Aorta (tissue), 5 donors: ENCODE results near the gene GRB7. TPM values are rescaled to one million over a fixed set of nuclear protein-coding genes. Genes with fewer than 3 reads are reported as not detected.

Experiments
- ATAC-seq: fragments of 200-7000 bp; cut with Tn5 transposase; one replicate; pipeline ENCODE4 v1.9.1; 2022; ENCODE audit warnings: moderate library complexity; ENCODE audit not compliant: low FRiP score
- DNase-seq, 2 donors: peaks; one replicate each; pipeline ENCODE4 v3.0.0-alpha.2; 2020
- H3K27ac ChIP-seq, 2 donors: one replicate each; pipeline ENCODE4 v1.5.1; 2013; ENCODE audit warnings: low read length in 2 of 2, mild to moderate bottlenecking in 2 of 2, moderate library complexity in 2 of 2, control low read depth in 1 of 2, inconsistent platforms in 1 of 2, low read depth in 1 of 2
- H3K27me3 ChIP-seq, 2 donors: one replicate each; pipeline ENCODE4 v1.6.1; 2013; ENCODE audit warnings: control low read depth in 1 of 2, low read length in 1 of 2, mild to moderate bottlenecking in 1 of 2, moderate library complexity in 1 of 2; ENCODE audit not compliant: insufficient read depth in 2 of 2, control insufficient read depth in 1 of 2
- H3K36me3 ChIP-seq, 2 donors: one replicate each; pipeline ENCODE4 v1.6.1; 2013; ENCODE audit warnings: control low read depth in 1 of 2, low read length in 1 of 2, mild to moderate bottlenecking in 1 of 2; ENCODE audit not compliant: insufficient read depth in 2 of 2, control insufficient read depth in 1 of 2
- H3K4me1 ChIP-seq, 2 donors: one replicate each; pipeline ENCODE4 v1.6.1; 2013; ENCODE audit warnings: low read length in 2 of 2, control low read depth in 1 of 2, mild to moderate bottlenecking in 1 of 2, moderate library complexity in 1 of 2; ENCODE audit not compliant: insufficient read depth in 2 of 2, control insufficient read depth in 1 of 2
- H3K4me3 ChIP-seq, 2 donors: one replicate each; pipeline ENCODE4 v1.5.1; 2013; ENCODE audit warnings: low read length in 2 of 2, control low read depth in 1 of 2, mild to moderate bottlenecking in 1 of 2
- H3K9me3 ChIP-seq: one replicate; pipeline ENCODE4 v1.6.1; 2013; ENCODE audit warnings: mild to moderate bottlenecking, low read length; ENCODE audit not compliant: control insufficient read depth
- WGBS, 2 donors: extraction: QIAGEN DNeasy Blood & Tissue Kit; methylation state at CpG; one replicate each; pipeline ENCODE4 v1.1.7; 2013; 5-methylcytosine and 5-hydroxymethylcytosine counted together
- intact Hi-C, 2 donors: fragments of 100-400 bp; cut with DNase I; formaldehyde crosslinking; loops; one replicate each; pipeline versions ENCODE4 v1.14.2 to v1.15.0; 2022
- polyA plus RNA-seq, 2 donors: library from polyadenylated mRNA; stranded (reverse); fragments of 200-250 nt; gene quantifications; one replicate each; pipeline ENCODE4 v1.2.3, GENCODE V29; 2013
- total RNA-seq, 2 donors: library from RNA; stranded (reverse); fragmentation: NEBNext Ultra II Directional; extraction: Animal tissue kit (Norgen Biotek cat#: 25700); gene quantifications; one replicate each; pipeline ENCODE4 v1.2.1, GENCODE V29; 2021
- donor health status: healthy with polysubstance abuse.
- donor health status: Bipolar disorder and iron deficiency.
- donor health status: DM: no; HTN: no; CAD: no.
- donor health status: DM: no; HTN: no; CAD: no.
- donor health status: DM: yes; HTN: yes; CAD: no.

The GRB7 gene
- total and polyA plus RNA-seq, 4 donors: 0.23 to 1.6 (median 0.59) TPM

- H3K4me1 ChIP-seq: no peaks in the 10 kb centered on the region
- DNase-seq: no peak
- H3K27ac ChIP-seq: no peak overlapping the region
- H3K36me3 ChIP-seq: no peaks in the 10 kb centered on the region
- H3K9me3 ChIP-seq: no peaks in the 10 kb centered on the region
- no peaks in the 10 kb centered on the region for H3K27me3 ChIP-seq
- no peak for ATAC-seq
- intact Hi-C loops: no loop called here
- WGBS, 2 donors: 85 to 89% methylated on average over 10 of the region's 10 CpGs
- H3K4me3 ChIP-seq: no peak overlapping the region
These were observed 1.2 kb upstream of the GRB7 start for GRCh38 chr17:39736319-39737165.

GRCh38 chr17:39737206-39737759, 455 bp upstream of the GRB7 start:
- intact Hi-C loops: no loop called here
- H3K27me3 ChIP-seq: no peaks in the 10 kb centered on the region

GRCh38 chr17:39738568-39738901, 797 bp downstream of the GRB7 start:
- Histone ChIP-seq H3K9me3 (no peaks in the 10 kb centered on the region), H3K27me3 (no peaks in the 10 kb centered on the region), H3K4me1 (no peaks in the 10 kb centered on the region), H3K36me3 (no peaks in the 10 kb centered on the region), H3K27ac (no peak overlapping the region), H3K4me3 (no peak overlapping the region)
- intact Hi-C loops: no loop called here
- 1 to 2% methylated on average over 12 to 13 of the region's 13 CpGs for WGBS, 2 donors
- DNase-seq (no peak), ATAC-seq (no peak)

More at GRCh38 chr17:39737206-39737759, 455 bp upstream of the GRB7 start:
- ATAC-seq (no peak), DNase-seq (no peak)
- H3K9me3 ChIP-seq: no peaks in the 10 kb centered on the region
- no peak overlapping the region for H3K4me3 ChIP-seq
- no peaks in the 10 kb centered on the region for H3K4me1 ChIP-seq
- H3K27ac ChIP-seq: no peak overlapping the region
- 63 to 65% methylated on average over 13 of the region's 13 CpGs for WGBS, 2 donors
- no peaks in the 10 kb centered on the region for H3K36me3 ChIP-seq

DNA sequence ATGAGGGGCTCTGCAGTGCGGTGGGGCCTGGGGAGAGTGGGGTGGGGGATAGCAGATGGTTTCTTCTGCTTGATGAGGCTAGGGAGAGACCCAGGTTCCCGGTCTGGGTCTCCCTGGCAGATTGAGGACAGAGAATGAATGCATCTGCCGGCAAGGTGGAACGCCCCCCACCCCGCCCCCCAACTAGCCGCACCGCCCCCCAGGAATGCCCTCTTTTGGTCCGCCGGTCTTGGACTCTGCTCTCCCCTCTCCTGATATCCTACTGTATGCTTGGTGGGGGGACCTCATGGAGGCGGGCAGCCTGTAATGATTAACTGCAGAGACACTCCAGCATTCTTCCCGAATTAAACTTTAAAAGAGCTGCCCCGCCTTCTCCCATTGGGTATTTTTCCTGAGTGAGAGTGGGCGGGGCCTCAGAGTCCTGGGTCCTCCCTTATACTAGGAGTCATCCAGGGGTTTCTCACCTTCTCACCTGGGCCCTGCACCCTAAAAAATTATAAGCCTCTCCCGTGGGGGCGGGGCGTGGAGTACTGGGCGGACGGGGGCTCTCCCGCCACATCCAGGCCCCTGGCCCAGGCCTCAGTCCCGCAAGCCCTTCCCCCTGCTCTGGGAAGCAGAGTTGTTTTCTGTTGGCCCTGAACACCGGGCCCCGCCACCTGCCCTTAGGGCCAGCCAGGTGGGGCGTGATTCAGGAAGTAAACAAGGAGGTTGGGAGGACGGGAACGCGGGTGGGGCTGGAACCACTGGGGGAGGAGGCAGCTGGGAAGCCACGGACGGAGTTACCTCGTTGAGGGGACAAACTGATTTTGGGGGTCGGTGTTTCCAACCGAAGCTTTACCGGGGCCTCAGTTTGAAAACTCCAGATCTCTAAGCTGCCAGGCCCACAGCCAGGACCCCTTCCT, 1.5 kb downstream of the GRB7 start:
- Histone ChIP-seq H3K4me1 (no peaks in the 10 kb centered on the region), H3K36me3 (no peaks in the 10 kb centered on the region), H3K4me3 (no peak overlapping the region), H3K27me3 (no peaks in the 10 kb centered on the region), H3K27ac (no peak overlapping the region), H3K9me3 (no peaks in the 10 kb centered on the region)
- peak; percentile 23 for ATAC-seq
- DNase-seq: peak in 1 of 2 donors; percentile 53
- intact Hi-C loops: no loop called here
- WGBS, 2 donors: 8 to 10% methylated on average over 32 of the region's 32 CpGs

DNA sequence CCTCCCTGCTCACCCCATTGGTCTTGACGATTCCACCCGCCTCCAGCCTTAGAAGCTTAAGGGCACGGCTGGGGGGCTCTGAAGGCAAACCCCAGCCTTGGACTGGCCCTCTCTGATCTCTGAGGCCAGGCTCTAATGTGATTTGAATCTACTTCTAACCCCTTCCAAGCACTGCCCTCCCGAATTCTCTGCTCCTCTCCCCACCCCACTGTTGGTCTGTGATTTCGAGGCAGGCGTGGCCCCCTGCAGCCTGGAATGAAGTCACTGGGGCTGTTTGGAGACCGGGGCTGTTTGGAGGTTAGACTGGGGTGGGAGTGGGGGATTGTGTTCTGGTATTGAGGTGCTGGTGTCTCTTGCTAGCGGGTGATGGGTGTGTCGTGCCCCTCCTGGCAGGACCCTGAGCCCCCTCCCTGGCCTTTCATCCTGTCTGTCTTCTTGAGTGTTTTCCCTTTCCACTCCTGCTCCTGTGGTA, 2.2 kb downstream of the GRB7 start:
- intact Hi-C loops: no loop called here
- no peak for ATAC-seq

GRCh38 chr17:39740357-39741111, 2.8 kb downstream of the GRB7 start:
- Histone ChIP-seq H3K4me1 (no peaks in the 10 kb centered on the region), H3K36me3 (no peaks in the 10 kb centered on the region), H3K9me3 (no peaks in the 10 kb centered on the region), H3K27me3 (no peaks in the 10 kb centered on the region), H3K4me3 (no peak overlapping the region), H3K27ac (no peak overlapping the region)
- ATAC-seq (no peak), DNase-seq (peak in 1 of 2 donors; percentile 71)
- intact Hi-C loops: no loop called here
- WGBS, 2 donors: 56 to 62% methylated on average over 16 of the region's 16 CpGs

More for the DNA sequence above, 2.2 kb downstream of the GRB7 start:
- DNase-seq: no peak
- no peaks in the 10 kb centered on the region for H3K36me3 ChIP-seq
- H3K27ac ChIP-seq: no peak overlapping the region
- H3K4me1 ChIP-seq: no peaks in the 10 kb centered on the region
- no peaks in the 10 kb centered on the region for H3K27me3 ChIP-seq
- no peak overlapping the region for H3K4me3 ChIP-seq
- WGBS, 2 donors: 41 to 49% methylated on average over 9 of the region's 9 CpGs
- no peaks in the 10 kb centered on the region for H3K9me3 ChIP-seq

- Histone ChIP-seq H3K27me3 (no peaks in the 10 kb centered on the region), H3K4me3 (no peak overlapping the region), H3K36me3 (no peaks in the 10 kb centered on the region), H3K4me1 (no peaks in the 10 kb centered on the region), H3K27ac (no peak overlapping the region), H3K9me3 (no peaks in the 10 kb centered on the region)
- DNase-seq (peak in 1 of 2 donors; percentile 62), ATAC-seq (no peak)
- intact Hi-C loops: no loop called here
- 88 to 90% methylated on average over 18 of the region's 18 CpGs for WGBS, 2 donors
These were observed 4.6 kb downstream of the GRB7 start for GRCh38 chr17:39742126-39742855.
